ENCODE data around the gene CRACR2B. TPM values are rescaled to one million over a fixed set of nuclear protein-coding genes. Genes with fewer than 3 reads are reported as not detected.

Gene CRACR2B
- total and polyA plus RNA-seq, 10 of the 15 experiments (the other 5 are each of a cell fraction or from before 2014, with no cell fraction given): 0.10 to 33.7 (median 12.7) TPM

- TF ChIP-seq CTCF (IDR thresholded peaks at IDR 0.05 in 2 of 3, conservative IDR thresholded peaks at IDR 0.05 in 1 of 3; ENCODE audit: control insufficient read depth in 2 of 3, extremely low read depth in 1 of 3, insufficient read depth in 1 of 3, low read depth in 3 of 3, low read length in 3 of 3) (no peak), CBFB (IDR thresholded peaks at IDR 0.05; ENCODE audit: low read depth) (no peak)
Measured at GRCh38 chr11:844693-845644, 17.2 kb downstream of the CRACR2B start (continued).

GRCh38 chr11:845872-846495, 18.3 kb downstream of the CRACR2B start:
- in situ Hi-C loops (cut with MboI): loop anchor here (10.0 kb wide), 2 partner anchors 209 to 1009 kb away; partner anchors contain the start of gene LSP1
- H3K27ac ChIP-seq (ENCODE audit: control insufficient read depth, insufficient read depth): no peak overlapping the region
- SMC1A ChIA-PET (ENCODE audit: uncharacterized antibody, unreplicated experiment): no interaction called here
- ATAC-seq: no peak
- 18% methylated on average over 8 of the region's 8 CpGs for WGBS (ENCODE audit: insufficient coverage, insufficient replicate concordance, low lambda C conversion rate, missing lambda C conversion rate)
- H3K27me3 ChIP-seq (replicated peaks in 1 of 2; ENCODE audit: control insufficient read depth in 2 of 2, insufficient read depth in 2 of 2, low read length in 1 of 2): no peaks in the 10 kb centered on the region; a peak in 1 of 4 replicates
- no peak overlapping the region for H3K4me3 ChIP-seq
- peaks cover 13% of the 10 kb centered on the region for H3K79me2 ChIP-seq (ENCODE audit: control insufficient read depth, insufficient read depth, low read length)
- H3K9me3 ChIP-seq (replicated peaks; ENCODE audit: control insufficient read depth, insufficient read depth, low read length): no peaks in the 10 kb centered on the region
- H3K4me2 ChIP-seq (ENCODE audit: control insufficient read depth, insufficient read depth): no peak overlapping the region
- BruUV-seq (replicated peaks): no TSS peak
- no peak for TF ChIP-seq E2F4 (IDR thresholded peaks at IDR 0.05; ENCODE audit: low read depth, low read length)
- no peak overlapping the region for H2AFZ ChIP-seq (ENCODE audit: control insufficient read depth, low read depth, low read length)
- H3K36me3 ChIP-seq (ENCODE audit: control insufficient read depth in 2 of 2, insufficient read depth in 2 of 2, low read length in 1 of 2): no peaks in the 10 kb centered on the region
- no peak overlapping the region for H3K9ac ChIP-seq (ENCODE audit: control insufficient read depth, insufficient read depth, low read length)
- H4K20me1 ChIP-seq (ENCODE audit: control insufficient read depth, insufficient read depth): no peaks in the 10 kb centered on the region; the same call in 1 of the 2 replicates
- intact Hi-C loops (cut with micrococcal nuclease; ENCODE audit: unreplicated experiment): no loop called here
- CTCF ChIA-PET: interaction anchor here (1.6 to 3.4 kb wide), 2 partner anchors 79 to 205 kb away, joined by 3 to 23 read pairs; no protein-coding TSS in a partner anchor
- RAD21 ChIA-PET (ENCODE audit: unreplicated experiment): interaction anchor here (1.2 to 1.4 kb wide), 3 partner anchors 12 to 205 kb away, joined by 3 read pairs; partner anchors contain the start of gene CD151
- no peak for FAIRE-seq
- peaks cover 11% of the 10 kb centered on the region for H3K4me1 ChIP-seq (ENCODE audit: control insufficient read depth, insufficient read depth, low read length)
- POLR2A ChIA-PET: interaction anchor here (0.5 to 1.2 kb wide), 3 partner anchors 8 to 1105 kb away, joined by 3 to 7 read pairs (median 4); no protein-coding TSS in a partner anchor
- no peak for DNase-seq (ENCODE audit: low read depth, low spot score)
